Stimulated activated CD4-positive, alpha-beta T cell treated with anti-CD3 and anti-CD28 coated beads, Interleukin-2, amount 100 ng/mL, for 48 hours (primary cell): ENCODE results near the gene ARMC2.
"Not testable (repeated sequence)": the region's sequence is repeated elsewhere in the genome, so short reads cannot be mapped to it uniquely, and the experiment has no call there.

Source experiments
- DNase-seq, 2 donors: peaks; one replicate each; pipeline ENCODE4 v3.0.0-alpha.2; 2020

The ARMC2 gene

DNA sequence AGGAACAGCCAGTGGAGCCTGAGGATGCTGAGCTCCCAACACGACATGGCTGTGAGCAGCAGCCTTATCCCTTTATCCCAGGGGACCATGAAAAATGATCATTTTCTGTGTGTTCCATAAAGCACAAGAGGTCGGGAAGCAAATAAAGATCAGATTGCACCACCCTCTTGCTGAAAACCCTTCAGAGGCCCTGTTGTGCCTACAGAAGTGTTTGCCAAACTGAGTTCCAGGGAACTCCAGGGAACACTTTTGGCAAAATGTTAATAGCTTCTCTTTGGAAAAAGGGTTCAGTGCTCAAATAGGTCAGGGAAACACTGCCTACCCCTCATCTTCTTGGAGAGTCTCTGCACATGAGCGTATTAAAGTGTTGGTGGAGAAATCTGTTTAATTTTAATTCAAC is 24.4 kb downstream of the ARMC2 start:
- DNase-seq: no peak

DNA sequence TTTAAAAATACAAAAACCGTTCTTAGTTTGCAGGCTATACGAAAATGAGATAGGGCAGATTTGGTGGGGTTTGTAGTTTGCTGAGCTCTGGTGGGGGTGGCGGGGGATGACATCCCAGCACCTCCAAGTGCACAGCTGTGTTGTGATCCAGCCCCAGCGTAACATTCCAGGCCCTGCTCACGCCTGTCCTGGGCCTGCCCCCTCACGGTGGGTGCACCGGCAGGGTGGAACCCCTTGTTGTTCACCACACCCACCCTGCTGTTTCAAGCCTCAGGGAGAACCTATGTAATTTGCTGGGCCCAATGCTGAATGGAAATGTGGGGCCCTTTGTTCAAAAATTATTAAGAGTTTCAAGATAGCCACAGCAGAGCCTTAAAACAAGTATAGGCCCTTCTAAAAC is 25.0 kb downstream of the ARMC2 start:
- no peak for DNase-seq

DNA sequence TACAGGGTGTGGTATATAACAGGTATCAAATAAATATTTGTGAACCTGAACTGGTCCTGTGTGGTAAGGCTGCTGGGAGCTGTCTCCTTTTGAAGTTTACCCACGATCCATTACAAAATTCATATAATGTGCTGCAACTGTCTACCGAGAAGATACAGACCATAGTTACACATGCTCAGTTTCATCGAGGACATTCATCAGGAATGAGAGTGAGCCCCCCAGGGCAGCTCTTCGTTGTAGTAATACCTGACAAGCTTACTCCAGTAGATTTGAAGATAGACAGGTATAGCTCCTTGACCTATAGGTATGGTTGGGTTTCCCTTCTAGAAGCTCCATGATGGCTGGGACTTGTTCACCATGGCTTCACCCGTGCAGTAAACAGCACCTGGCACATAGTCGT is 25.7 kb downstream of the ARMC2 start:
- DNase-seq: no peak

DNA sequence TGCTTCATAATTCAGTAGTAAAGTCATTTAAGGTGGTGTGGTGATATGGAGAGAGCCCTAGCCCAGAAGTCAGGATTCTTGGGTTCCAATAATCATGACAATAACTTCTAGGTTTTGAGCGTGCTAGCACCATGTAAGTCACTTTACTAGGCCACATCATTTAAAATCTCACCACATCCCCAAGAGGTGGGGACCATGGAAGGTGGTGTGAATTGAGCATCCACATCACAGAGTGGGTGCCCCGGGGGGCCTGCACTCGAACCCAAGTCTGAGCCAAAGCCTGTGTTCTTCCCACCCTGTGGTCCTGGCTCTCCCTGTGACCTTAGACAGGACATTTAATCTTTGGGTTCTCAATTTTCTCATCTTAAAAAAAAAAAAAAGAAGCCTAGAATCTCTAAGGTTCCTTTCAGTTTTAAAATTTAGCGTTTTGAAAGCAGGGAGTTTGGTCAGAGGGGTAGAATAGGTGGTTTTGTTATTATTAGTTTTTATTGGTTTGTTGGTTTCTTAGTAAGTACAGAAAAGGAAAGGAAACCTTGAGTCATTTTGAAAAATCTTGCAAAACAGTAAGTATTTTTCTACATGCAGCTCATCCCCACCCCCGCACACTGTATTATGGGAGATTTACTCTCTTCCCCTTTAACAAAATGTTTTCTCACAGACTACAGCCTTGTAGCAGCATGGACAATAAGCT is 26.4 kb downstream of the ARMC2 start:
- peak; percentile 41 to 47 for DNase-seq

DNA sequence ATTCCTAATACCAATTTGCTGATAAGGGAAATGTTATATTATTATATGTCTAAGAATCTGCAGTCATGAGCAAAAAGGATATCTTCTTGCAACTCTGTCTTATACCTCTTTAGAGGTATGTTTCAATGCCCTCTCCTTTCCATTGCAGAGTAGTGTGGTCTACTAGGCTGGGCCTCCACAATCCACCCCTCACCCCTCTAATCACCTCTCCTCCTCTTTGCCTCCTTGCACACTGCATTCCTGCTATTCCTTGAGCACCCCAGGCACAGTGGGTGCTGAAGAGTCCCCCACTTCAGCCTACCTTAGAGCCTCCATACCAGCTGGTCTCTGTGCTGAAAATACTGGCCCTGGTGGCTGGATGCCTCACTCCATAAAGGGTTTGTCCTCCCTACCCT is 26.9 kb downstream of the ARMC2 start:
- no peak for DNase-seq

DNA sequence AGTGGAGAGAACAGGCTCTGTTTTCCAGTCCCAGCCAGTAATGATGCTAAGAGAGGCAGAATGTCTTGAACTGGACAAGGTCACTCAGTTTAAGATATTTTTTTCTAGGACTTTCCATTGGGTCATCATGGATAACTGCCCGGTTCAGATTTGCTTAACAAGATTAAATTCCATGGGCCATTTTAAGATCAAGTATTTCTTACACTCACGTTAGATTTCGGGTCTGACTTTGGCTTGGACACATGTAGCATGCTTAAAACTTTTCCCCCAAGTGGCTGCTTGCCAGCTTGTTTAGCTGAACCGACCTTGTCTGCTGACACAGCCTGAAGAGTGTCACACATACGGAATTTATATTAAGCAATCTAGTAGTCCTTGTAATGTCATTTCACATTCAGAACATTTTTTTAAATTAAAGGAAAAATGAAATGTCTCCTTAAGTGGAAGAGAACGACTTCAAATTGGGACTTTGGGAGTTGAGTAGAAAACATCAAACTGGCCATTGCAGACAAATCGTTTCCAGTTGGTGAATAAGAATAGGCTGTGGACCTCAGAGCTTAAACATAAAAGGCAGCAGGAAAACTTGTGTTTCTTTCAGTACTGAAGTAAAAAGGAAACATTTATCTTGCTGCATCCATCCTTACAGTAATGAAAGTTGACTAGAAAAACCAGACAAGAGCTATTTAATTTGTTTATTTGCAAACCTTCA is 29.0 kb downstream of the ARMC2 start:
- DNase-seq: no peak

DNA sequence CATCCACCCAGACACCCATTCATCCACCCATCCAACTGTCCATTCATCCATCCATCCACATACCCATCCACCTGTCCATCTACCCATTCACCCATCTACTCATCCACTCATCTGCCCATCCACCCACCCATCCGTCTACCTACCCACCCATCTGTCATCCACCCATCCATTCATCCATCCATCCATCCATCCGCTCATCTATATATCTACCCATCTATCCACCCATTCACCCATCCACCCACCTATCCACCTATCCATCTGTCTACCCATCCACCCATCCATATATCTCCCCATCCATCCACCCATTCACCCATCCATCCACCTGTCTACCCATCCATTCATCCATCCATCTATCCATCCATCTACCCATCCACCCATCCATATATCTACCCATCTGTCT is 30.7 kb downstream of the ARMC2 start:
- no peak for DNase-seq

DNA sequence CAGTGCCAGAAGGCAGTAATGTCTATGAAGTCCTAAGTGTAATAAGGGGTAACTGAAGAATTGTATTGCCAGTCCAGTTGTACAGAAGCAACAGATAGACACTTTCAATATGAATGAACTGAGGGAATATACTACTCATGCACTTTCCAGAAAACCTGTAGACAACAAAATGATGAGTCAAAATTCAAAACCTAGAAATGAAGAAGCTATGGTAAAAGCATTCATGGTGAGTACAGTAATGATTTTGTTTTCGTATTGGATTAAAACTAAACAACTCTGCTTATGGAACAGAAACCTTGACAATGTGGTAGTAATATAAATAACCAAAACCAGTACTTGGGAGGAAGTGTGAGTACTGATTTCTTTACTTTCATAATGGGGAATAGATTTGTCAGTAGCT is 35.0 kb downstream of the ARMC2 start:
- no peak for DNase-seq

DNA sequence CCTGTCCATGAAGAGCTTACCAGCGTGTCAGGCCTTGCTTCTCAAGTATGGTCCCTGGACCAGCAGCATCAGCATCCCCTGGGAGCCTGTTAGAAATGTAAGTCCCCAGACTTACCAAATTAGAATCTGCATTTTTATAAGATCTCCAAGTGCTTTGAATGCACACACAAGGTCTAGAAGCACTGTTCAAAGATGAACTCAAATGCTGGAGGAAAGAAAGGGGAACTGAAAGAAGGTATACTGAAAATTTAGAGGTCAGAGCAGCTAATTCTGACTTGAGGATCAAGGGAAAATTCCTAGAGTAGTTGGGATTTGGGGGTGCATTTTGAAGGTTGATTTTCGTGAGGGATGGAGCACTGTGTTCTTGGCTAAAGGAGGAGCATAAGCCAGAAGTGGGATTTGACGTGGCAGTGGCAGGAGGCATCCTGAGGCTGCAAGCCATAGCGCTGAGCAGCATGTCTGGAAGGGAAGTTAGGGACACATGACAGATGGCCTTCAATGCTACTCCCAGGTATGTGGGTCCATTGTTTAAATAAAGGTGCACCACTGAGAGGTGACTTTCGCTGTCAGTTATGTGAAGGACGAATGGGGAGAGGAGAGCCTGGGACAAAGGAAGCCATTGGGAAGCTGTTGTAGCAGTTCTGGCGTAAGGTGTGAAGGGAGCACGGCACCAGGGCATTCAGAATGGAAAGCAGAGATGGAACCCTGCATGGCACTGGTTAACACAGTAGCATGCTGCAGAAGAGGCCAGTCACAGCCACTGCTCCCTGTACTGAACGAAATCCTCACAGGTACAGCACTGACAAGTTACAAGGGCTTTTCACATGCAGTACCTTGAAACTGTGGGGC is 36.2 kb downstream of the ARMC2 start:
- DNase-seq: no peak

DNA sequence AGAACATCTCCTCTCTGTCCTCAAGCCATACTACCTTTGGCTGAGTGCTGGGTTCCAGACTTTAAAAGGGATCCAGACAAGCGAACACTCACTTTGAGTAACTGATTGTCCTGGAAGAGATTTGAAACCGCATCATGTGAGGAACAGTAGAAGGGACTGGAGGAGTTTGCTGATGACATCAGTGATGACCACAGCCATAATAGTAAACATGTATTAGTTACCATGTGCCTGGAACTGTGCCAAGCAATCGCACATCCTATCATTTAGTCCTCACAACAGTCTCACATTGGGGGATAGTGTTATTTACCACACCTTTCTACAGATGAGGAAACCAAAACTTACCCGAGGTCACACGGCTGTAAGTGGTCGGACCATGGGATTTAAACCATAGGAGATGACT is 39.8 kb downstream of the ARMC2 start:
- DNase-seq: no peak

DNA sequence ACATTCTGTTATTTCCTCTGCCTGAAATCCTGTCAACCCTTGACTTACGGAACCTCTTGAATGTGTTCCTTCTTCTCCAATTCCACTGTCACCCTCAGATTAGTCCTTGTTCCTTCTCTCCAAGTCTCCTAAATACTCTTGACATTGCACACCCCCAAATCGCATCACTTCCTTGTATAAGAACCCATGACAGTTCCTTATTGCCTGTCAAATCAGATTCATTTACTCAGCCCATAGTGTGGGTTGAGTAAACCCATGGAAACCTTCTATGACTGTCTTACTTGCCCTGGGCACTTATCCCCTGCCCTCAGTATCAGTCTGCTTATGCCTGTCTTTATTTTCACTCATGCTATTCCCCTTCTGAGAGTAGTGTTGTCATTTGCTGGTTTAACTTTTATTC is 40.5 kb downstream of the ARMC2 start:
- no peak for DNase-seq

DNA sequence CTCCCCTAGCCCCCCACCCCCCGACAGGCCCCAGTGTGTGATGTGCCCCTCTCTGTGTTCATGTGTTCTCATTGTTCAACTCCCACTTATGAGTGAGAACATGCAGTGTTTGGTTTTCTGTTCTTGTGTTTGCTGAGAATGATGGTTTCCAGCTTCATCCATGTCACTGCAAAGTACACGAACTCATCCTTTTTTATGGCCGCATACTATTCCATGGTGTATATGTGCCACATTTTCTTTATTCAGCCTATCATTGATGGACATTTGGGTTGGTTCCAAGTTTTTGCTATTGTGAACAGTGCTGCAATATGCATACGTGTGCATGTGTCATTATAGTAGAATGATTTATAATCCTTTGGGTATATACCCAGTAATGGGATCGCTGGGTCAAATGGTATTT is 42.7 kb downstream of the ARMC2 start:
- not testable (repeated sequence) for DNase-seq

DNA sequence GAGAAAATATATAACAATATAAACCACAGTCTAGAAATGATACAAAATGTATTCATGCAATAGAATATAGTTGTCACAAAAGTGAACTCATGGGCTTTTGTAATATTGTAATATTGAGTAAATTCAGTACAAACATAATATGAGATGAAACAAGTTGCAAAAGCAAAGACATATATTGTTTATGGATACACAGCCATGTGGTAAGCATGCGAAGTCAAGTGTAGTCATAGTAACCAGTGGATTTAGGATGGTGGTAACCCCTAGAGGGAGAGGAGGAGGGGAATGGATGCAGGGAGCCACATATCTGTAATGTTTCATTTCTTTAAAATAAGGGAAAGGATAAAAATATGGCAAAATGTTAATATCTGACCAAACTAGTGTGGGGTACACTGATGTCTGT is 47.3 kb downstream of the ARMC2 start:
- DNase-seq: no peak

DNA sequence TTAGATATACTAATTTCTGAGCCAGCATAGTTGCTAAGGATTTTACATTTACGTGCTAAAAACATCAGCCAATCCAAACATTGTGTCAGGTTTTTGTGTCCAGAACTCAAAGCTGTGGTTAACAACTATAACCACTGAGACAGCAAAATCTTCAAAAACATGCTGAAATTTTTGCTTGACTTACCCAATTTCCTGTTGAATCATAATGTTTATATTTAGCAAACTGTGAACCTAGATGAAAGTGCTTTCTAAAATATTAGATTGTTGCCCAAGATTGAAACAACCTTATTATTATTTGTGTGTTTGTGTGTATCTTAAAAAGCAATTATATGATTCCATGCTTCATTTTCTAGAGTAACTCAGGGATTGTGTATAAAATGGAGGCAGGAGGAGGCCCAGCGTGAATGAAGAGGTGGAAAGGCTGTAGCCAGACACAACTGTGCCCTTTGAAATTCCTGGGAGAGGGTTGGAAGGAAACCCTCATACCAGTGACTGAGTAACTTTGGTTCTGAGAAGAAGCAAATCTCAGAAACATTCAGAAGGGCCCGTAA is 48.0 kb downstream of the ARMC2 start:
- DNase-seq: no peak

DNA sequence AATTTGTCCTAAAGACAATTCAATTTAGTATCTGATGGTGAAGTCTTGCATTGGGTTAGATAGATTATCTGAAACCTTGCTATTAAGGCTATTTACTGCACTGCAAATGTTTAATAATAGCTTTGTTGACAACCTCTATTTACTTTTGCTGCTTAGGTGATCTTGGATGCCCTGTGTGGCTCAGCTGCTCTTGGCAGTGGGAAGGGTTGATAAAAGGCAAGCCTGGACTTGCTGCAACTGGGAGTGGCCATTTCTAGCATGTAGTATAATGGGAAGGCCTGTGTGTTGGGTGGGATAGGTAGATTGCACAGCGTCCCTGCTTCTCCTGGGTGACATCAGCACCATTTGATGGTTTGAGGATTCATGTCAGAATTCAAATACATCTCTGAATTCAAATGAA is 49.1 kb downstream of the ARMC2 start:
- no peak for DNase-seq

DNA sequence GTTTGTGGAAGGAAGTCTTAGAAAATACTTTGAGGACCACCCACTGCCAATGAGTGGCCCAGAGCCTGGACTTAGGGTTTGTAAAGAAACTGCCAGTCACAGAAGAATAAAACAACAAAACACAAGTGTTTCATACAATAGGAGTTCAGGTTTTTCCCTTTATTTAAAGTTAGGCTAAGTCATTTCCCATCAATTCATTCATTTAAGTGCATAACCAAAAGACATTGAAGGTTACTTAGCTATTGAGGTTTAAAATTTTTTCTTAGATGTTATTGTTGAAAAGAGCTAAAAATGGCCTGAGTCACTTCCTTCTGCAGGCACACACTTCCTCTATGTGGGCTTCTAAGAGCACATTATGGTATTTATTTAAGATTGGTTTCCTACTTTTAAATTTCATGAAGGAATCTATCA is 54.2 kb downstream of the ARMC2 start:
- DNase-seq: no peak

DNA sequence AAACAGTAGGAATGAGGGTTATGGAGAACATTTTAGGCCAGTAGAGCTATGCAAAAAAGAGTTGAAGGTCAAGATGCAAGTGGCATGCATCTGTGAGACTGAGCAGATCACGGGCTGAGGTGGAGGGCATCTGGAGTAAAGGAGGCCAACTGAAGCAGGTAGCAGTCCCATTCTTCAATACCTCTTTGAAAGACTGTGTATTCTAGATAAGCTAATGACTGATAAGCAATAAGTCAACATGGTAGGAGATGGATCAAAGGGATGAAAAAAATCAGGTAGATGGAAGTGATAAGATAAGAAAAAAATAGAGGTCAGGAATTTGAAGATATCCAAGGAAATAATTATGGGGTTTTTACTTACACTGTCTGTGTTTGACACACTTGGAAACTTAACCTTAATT is 55.6 kb downstream of the ARMC2 start:
- DNase-seq: no peak

DNA sequence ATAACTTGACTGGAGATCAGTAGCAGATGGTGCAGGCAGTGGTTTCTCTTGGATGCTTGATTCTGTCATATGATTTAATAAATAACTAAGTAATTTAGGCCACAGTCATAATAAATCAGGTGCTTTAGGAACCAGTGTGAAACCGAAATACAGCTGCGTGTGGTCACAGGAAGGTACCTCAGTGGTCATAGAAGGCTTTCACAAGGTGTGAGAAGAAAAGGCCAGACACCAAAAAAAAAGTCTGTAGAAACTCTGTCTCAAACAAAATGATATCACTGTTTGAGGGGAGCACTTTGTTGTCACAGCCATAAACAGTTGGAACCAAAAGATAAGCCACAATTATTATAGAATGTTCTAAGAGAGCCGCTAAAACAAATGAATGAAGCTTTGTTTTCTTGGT is 56.5 kb downstream of the ARMC2 start:
- no peak for DNase-seq

DNA sequence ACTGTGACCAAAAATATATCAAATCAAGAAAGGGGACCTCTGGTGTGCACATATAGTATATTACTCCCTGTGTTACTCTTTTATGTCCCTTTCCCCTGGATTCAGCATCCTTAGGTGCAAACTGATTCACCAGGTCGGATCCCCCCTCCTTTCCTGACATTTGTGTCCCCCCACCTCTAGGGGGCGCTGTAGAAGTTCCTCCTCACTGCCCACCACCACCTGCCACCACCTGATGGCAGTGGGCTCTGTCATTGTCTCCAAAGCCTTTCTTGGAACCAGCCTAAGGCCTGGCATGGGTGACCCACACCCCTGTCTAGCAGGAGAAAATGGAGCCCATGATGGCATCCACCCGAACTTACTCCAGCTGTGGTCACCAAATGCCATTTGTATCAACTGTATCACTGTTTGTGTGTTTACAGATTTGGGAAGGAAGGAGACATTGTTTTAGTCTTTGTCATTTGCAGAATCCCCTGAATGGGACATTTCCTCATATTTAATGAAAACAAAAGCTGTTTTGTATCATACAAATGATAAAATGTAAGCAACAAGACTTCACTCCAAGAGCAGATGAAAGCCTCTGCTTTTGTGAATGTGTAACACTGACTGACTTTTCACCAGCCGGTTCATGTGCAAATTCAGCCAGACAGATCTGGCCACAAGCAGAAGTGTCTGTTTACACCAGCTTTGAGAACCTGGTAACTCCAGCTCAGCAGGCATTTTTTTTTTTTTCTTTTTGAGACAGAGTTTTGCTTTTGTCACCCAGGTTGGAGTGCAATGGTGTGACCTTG is 66.2 kb downstream of the ARMC2 start:
- peak; percentile 43 to 58 for DNase-seq

DNA sequence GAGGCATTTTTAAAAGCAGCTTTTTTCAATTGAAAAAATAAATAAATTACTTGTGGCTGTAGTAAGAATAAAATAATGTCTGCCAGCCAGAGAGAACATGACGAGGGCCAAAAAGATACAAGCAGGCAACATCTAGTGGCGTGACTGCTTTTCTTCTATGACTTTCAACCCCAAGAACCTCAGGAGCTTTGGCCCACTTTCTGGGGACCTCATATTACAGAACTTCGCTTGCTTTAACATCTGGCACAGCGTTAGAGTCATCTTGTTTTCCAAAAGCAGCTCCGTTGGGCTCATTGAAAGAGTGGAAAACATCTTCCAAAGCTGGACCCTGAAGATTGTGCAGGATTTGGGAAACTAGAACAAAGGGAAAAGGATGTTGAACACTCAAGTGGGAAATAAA is 67.0 kb downstream of the ARMC2 start:
- DNase-seq: no peak

DNA sequence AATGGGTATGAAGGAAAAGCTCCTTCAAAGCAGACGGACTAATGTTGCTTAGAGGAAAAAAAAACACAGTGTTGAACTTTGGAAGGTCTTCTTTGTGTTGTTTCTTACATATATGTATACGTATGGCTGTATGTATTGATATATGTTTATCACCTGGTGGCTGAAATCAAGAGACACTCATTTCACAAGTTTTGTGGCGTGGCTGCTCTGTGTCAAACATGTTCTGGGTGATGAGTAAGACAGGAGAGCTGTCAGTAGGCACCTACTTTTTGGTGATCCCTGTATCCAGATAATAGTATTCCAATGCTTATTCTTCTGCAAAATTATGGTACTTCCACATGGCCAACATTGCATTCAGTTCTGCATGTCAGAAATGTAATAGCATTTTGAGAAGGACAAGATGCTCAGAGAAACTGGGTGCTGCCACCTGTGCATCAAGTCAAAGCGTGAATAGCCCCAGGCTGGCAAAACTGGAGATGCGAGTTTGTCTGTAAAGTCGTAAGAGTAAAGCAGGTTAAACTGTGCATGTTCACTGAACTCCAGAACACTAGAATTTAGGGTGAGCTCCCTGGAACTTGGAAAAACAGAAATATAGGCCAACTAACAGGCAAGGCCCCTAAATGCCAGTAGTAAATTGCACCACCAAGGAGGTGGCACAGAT is 67.9 kb downstream of the ARMC2 start:
- DNase-seq: no peak

DNA sequence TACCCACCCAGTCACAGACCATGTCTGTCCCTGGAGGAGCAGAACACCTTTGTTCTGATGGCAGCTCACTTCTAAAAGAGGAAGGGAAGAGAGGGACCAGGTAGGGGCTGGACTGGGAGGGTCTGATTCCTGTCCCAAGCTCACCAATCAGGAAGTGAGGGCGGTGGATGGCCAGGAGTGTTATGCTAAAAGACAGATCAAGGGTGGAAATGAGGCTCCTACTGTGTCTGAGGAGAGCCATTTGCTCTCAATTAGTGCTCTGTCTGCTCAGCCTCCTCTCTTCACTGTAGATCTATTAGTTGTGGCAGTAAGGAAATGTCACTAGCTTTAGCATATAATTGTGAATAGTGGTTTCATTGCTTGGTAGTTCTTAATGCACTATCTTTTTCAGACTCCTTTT is 72.5 kb downstream of the ARMC2 start:
- DNase-seq: no peak
